Dendritic cell treated with granulocyte-macrophage colony-stimulating factor and Interleukin-4, amounts not matched to agents 40 ng/mL and 50 ng/mL, for 4 days (primary cell): Measurements from ENCODE around the gene KCNAB1.
"Not testable (repeated sequence)": the region's sequence is repeated elsewhere in the genome, so short reads cannot be mapped to it uniquely, and the experiment has no call there.

Source experiments
- H3K27ac Mint-ChIP-seq: one replicate; pipeline ENCODE4 v1.8.0; 2022; ENCODE audit warnings: mild to moderate bottlenecking, mixed read lengths
- H3K27me3 Mint-ChIP-seq: one replicate; pipeline ENCODE4 v1.8.0; 2022; ENCODE audit warnings: mild to moderate bottlenecking, mixed read lengths
- H3K36me3 Mint-ChIP-seq: one replicate; pipeline ENCODE4 v1.8.0; 2022; ENCODE audit warnings: low read depth, mixed read lengths
- H3K4me1 Mint-ChIP-seq: one replicate; pipeline ENCODE4 v1.8.0; 2022; ENCODE audit warnings: low read depth, mixed read lengths
- H3K4me3 Mint-ChIP-seq: one replicate; pipeline ENCODE4 v1.8.0; 2022; ENCODE audit warnings: mild to moderate bottlenecking, moderate library complexity, mixed read lengths
- H3K9me3 Mint-ChIP-seq: one replicate; pipeline ENCODE4 v1.8.0; 2022; ENCODE audit warnings: mixed read lengths
- intact Hi-C: fragments of 100-400 bp; cut with micrococcal nuclease; formaldehyde crosslinking; loops from one replicate; pipeline ENCODE4 v1.15.0; 2022

The KCNAB1 gene

GRCh38 chr3:156207802-156208685, 87.7 kb downstream of the KCNAB1 start:
- intact Hi-C loops: no loop called here
- Mint-ChIP-seq H3K27ac (no peak overlapping the region), H3K9me3 (no peaks in the 10 kb centered on the region), H3K27me3 (no peaks in the 10 kb centered on the region), H3K4me1 (no peaks in the 10 kb centered on the region), H3K36me3 (no peaks in the 10 kb centered on the region), H3K4me3 (no peak overlapping the region)

GRCh38 chr3:156209631-156210335, 89.4 kb downstream of the KCNAB1 start:
- H3K27ac Mint-ChIP-seq: no peak overlapping the region
- no peaks in the 10 kb centered on the region for H3K9me3 Mint-ChIP-seq
- H3K4me3 Mint-ChIP-seq: no peak overlapping the region
- intact Hi-C loops: no loop called here
- H3K36me3 Mint-ChIP-seq: no peaks in the 10 kb centered on the region
- no peaks in the 10 kb centered on the region for H3K4me1 Mint-ChIP-seq
- H3K27me3 Mint-ChIP-seq: no peaks in the 10 kb centered on the region

GRCh38 chr3:156211583-156211982, 91.2 kb downstream of the KCNAB1 start:
- no peaks in the 10 kb centered on the region for H3K9me3 Mint-ChIP-seq
- H3K4me3 Mint-ChIP-seq: no peak overlapping the region
- intact Hi-C loops: no loop called here
- no peaks in the 10 kb centered on the region for H3K27me3 Mint-ChIP-seq
- H3K27ac Mint-ChIP-seq: no peak overlapping the region
- H3K36me3 Mint-ChIP-seq: no peaks in the 10 kb centered on the region
- H3K4me1 Mint-ChIP-seq: no peaks in the 10 kb centered on the region

- H3K36me3 Mint-ChIP-seq: no peaks in the 10 kb centered on the region
- intact Hi-C loops: no loop called here
- no peaks in the 10 kb centered on the region for H3K9me3 Mint-ChIP-seq
- H3K27me3 Mint-ChIP-seq: no peaks in the 10 kb centered on the region
- no peaks in the 10 kb centered on the region for H3K4me1 Mint-ChIP-seq
- H3K4me3 Mint-ChIP-seq: no peak overlapping the region
- no peak overlapping the region for H3K27ac Mint-ChIP-seq
Observed at GRCh38 chr3:156214676-156215075, 94.3 kb downstream of the KCNAB1 start.

- H3K4me3 Mint-ChIP-seq: no peak overlapping the region
- H3K27ac Mint-ChIP-seq: no peak overlapping the region
- no peaks in the 10 kb centered on the region for H3K9me3 Mint-ChIP-seq
- no peaks in the 10 kb centered on the region for H3K27me3 Mint-ChIP-seq
- H3K4me1 Mint-ChIP-seq: no peaks in the 10 kb centered on the region
- H3K36me3 Mint-ChIP-seq: no peaks in the 10 kb centered on the region
- intact Hi-C loops: no loop called here
Observed at GRCh38 chr3:156215751-156216150, 95.4 kb downstream of the KCNAB1 start.

- H3K36me3 Mint-ChIP-seq: no peaks in the 10 kb centered on the region
- H3K27me3 Mint-ChIP-seq: no peaks in the 10 kb centered on the region
- intact Hi-C loops: no loop called here
- H3K27ac Mint-ChIP-seq: no peak overlapping the region
- H3K9me3 Mint-ChIP-seq: no peaks in the 10 kb centered on the region
- no peak overlapping the region for H3K4me3 Mint-ChIP-seq
- H3K4me1 Mint-ChIP-seq: no peaks in the 10 kb centered on the region
Observed at GRCh38 chr3:156216216-156216615, 95.8 kb downstream of the KCNAB1 start.

- H3K27ac Mint-ChIP-seq: no peak overlapping the region
- intact Hi-C loops: no loop called here
- no peaks in the 10 kb centered on the region for H3K9me3 Mint-ChIP-seq
- no peaks in the 10 kb centered on the region for H3K27me3 Mint-ChIP-seq
- no peaks in the 10 kb centered on the region for H3K4me1 Mint-ChIP-seq
- no peak overlapping the region for H3K4me3 Mint-ChIP-seq
- H3K36me3 Mint-ChIP-seq: no peaks in the 10 kb centered on the region
Observed at GRCh38 chr3:156216852-156217251, 96.5 kb downstream of the KCNAB1 start.

- Mint-ChIP-seq H3K4me1 (no peaks in the 10 kb centered on the region), H3K27me3 (no peaks in the 10 kb centered on the region), H3K36me3 (no peaks in the 10 kb centered on the region), H3K9me3 (no peaks in the 10 kb centered on the region), H3K27ac (no peak overlapping the region), H3K4me3 (no peak overlapping the region)
- intact Hi-C loops: no loop called here
Observed at GRCh38 chr3:156217674-156218352, 97.4 kb downstream of the KCNAB1 start.

- Mint-ChIP-seq H3K9me3 (no peaks in the 10 kb centered on the region), H3K27me3 (no peaks in the 10 kb centered on the region), H3K4me1 (no peaks in the 10 kb centered on the region), H3K4me3 (no peak overlapping the region), H3K36me3 (no peaks in the 10 kb centered on the region), H3K27ac (no peak overlapping the region)
- intact Hi-C loops: no loop called here
Observed at GRCh38 chr3:156218353-156218744, 98.0 kb downstream of the KCNAB1 start.

- H3K27ac Mint-ChIP-seq, intact Hi-C loops, H3K4me3 Mint-ChIP-seq, H3K36me3 Mint-ChIP-seq, H3K4me1 Mint-ChIP-seq, H3K9me3 Mint-ChIP-seq, H3K27me3 Mint-ChIP-seq: not testable (repeated sequence)
Observed at GRCh38 chr3:156222381-156222780, 102.0 kb downstream of the KCNAB1 start.

- H3K4me3 Mint-ChIP-seq, H3K36me3 Mint-ChIP-seq, intact Hi-C loops, H3K27ac Mint-ChIP-seq, H3K9me3 Mint-ChIP-seq, H3K27me3 Mint-ChIP-seq, H3K4me1 Mint-ChIP-seq: not testable (repeated sequence)
Observed at GRCh38 chr3:156224046-156224445, 103.7 kb downstream of the KCNAB1 start.

- Mint-ChIP-seq H3K36me3 (no peaks in the 10 kb centered on the region), H3K27me3 (peaks cover 2% of the 10 kb centered on the region), H3K27ac (no peak overlapping the region), H3K4me1 (no peaks in the 10 kb centered on the region), H3K4me3 (no peak overlapping the region), H3K9me3 (no peaks in the 10 kb centered on the region)
- intact Hi-C loops: no loop called here
Observed at GRCh38 chr3:156226676-156227420, 106.5 kb downstream of the KCNAB1 start.

- Mint-ChIP-seq H3K4me1 (no peaks in the 10 kb centered on the region), H3K27ac (no peak overlapping the region), H3K27me3 (peaks cover 2% of the 10 kb centered on the region), H3K4me3 (no peak overlapping the region), H3K9me3 (no peaks in the 10 kb centered on the region), H3K36me3 (no peaks in the 10 kb centered on the region)
- intact Hi-C loops: no loop called here
Observed at GRCh38 chr3:156227704-156228103, 107.3 kb downstream of the KCNAB1 start.
